HS-27A (cell line): Measurements from ENCODE around the gene SEZ6L.

ENCODE experiments used
- DNase-seq: peaks from one replicate; pipeline ENCODE4 v3.0.0-alpha.2; 2012; ENCODE audit warnings: low read depth, missing footprints

SEZ6L gene

DNA sequence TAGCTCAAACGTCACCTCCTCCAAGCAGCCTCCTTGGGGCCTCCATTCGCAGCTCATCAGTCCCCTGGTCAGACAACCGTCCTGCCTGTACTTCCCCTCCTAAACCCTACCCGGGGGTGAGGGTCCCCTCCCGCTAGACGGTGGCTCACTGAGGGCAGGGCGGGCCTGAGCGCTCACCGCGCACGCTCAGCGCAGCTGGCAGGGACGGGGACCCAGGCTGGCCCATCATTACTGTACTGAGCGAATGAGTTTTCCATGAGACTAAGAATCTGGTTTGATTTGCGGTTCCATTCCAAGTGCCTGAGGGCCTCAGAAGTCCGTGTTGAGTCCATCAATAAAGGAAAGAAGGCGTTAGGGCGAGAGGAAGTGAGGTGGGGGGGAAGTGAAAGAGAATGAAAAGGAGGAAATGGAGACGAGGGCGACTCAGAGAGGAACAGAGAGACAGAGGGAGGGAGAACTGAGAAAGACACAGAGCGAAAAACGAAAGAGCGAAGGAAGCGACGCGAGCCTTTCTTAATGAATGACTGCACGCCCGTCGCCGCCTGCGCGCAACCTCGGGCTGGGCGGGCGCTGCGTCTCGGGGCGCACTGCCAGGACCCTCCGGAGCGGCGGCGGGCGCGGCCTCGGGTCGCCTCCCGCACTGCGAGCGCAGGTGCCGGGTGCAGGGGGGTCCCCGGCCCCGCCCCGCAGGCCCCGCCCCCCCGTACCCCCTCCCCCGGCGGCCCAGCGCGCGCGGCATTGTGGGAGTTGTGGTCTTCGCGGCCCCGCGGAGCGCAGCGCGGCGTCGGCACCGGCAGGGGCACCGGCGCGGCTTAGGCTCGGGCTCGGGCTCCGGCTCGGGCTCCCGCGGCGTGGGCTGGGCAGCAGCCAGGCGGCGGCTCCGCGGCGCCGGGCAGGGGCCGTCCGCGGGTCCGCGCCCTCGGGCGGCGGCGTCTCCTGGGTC, 259.5 kb downstream of the SEZ6L start, which contains the start of gene ASPHD2:
Gene ASPHD2, plus strand, starts transcription at position 746 of the 943 bp plus-strand sequence. CDS start 4,356 bp downstream, outside the sequence.
- no peak for DNase-seq

DNA sequence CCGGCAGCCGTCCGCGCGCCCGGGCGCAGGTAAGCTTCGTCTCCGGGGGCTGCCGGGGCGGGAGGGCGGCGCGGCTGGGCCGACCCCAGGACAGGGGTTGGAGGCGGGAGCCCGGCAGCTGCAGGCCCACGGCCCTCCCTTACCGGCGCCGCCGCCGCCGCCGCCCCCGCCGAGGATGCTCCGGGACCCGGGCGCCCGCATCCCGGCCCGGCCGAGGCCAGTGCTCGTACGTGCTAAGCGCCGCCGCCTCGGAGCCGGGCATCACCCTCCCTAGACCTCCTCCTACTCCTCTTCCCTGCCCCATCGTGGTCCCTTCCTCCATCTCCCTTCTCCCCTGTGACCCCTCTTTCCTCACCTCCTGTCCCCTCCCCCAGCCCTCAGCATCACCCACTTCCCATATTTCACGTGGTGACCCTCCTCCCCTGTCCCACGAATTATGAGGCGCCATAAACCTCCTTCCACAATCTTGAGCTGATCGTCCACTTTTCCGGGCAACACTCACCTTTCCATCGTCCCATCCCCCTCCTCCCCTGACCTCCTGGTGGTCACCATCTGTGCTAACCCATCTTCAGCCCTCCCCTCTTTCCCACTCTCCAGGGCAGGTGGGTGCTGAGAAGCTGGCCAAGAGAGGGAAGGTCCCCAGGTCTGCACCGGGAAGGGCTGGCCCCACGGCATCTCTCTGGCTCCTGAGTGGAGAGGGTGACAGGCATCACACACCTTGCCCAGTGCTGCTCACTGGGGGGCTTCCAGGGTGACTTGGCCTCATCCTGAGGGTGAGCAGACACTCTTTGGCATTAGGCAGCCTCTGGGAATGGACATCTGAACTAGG, 260.4 kb downstream of the SEZ6L start:
- no peak for DNase-seq

DNA sequence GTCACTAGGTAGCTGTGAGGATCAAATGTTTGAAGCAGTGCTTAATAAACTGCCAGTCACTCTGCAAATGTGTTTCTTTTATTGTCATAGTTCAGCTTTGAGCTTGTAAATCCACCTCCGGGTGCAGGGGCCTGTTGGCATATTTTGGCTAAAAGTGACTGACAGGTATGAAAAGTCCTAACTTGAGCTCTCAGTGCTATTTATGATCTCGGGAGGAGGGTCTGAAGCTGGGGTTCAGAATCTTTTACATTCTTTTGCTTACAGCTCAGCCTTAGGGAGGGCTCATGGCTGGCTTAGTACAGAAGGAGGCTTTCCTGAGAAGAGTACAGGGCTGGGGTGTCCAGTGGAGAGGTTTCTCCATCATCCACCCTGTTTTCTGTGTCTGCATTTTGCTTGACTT, 261.3 kb downstream of the SEZ6L start:
- no peak for DNase-seq

DNA sequence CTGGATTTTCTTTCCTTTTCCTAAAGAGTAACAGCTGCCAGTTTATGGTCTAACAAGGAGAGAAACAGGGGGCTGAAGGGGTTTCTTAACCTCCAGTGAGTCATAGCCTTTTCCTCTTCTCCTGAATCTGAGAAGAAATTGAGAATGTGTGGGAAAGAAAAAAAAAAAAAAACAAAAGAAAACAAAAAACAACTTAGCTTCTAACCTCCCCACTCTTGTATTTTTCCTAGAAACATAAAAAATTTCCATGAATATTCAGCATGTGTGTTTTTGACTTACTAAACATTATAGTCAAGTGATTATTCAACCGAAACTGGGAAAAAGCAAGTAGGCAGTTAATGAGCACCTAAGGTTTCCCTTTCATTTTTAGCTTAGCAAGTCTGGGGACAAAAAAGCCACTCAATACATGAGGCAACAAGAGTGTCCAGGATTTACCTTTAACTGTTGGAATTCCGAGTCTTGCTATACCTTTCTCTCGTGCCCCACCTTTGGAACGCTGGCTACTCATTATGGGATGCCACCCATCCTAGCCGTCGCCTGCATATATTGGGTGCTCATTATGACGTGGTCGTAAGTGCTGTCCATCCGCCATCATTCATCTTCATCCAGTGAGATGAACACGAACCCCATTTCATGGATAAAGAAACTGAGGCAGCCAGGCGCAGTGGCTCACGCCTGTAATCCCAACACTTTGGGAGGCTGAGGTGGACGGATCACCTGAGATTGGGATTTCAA, 262.2 kb downstream of the SEZ6L start:
- DNase-seq = no peak

DNA sequence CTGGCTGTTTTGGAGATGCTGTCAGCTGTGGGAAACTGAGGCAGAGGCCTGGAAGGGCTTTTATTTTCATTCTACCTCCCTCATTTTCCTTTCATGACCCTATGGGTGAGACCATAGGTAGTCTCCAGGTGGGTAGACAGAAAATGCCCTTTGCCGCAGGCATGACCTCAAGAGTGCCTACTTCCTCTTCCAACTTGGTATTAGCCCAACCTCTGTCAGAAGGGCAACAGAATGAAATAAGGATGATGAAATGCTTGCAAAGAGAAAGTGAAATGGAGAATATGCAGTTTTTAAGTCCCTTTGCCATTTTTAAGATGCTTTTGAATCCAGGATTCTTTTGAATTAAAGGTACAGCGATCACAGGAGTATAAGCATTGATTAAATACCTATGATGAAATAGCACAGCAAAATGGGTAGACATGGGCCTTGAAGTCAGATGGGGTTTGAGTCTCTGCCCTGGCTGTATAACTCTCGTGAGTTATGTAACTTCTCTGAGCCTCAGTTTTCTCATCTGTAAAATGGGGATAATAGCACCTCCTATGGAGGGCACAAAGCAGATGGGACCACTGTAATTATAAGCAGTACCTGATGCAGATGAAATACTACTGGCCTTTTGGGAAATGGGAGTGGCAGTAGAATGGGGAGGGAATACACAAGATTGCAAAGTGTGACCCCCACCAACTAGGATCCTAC, 263.5 kb downstream of the SEZ6L start:
- no peak for DNase-seq
